Activated T-helper 1 cell treated with Interleukin-2 at 50 U/mL for 16 hours (primary cell): ENCODE measurements around the gene CLN6.
"Not testable (repeated sequence)": the region's sequence is repeated elsewhere in the genome, so short reads cannot be mapped to it uniquely, and the experiment has no call there.

ENCODE experiments used
- DNase-seq: peaks from one replicate; pipeline ENCODE4 v3.0.0-alpha.2; 2020; ENCODE audit warnings: low read depth

The CLN6 gene

DNA sequence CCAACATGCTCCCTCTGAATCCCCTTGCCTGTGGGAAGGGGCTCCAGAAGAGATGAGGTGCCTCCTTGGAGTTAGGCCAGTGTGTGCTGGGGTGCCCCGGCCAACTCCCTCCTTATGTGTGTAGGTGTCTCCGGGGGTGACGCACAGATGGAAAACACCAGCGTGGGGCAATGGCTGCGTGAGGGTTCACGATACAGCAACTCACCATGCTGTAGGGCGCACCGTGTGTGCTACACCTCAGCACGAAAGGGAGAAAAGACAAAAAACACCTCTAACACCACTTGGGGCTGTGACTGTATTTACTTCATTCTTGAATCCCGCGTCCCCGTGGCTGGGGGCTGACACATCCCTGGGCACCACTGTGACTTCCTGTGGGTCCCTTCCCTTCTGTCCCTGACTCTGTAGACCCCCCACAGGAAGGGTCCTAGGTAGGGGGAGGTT lies 22.8 kb downstream of the CLN6 start:
- DNase-seq: no peak

GRCh38 chr15:68205954-68206539 lies 23.5 kb downstream of the CLN6 start:
- no peak for DNase-seq

DNA sequence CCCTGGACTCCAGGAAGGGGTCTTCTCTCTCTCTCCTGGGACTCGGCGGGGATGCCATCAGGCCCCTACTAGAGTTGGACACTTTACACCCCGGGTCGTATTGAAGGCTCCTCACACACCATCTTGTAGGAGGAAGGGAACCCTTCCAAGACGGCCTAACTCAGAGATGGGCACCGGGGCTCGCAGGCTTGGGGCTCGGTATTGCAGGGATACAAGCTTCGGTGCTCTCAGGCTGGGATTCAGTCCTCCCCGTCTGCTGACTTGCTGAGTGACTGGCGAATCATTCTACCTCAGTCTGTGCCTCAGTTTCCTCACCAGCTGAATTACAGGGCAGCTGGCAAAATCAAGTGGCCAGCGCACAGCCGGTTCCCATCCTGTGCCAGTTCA lies 24.0 kb downstream of the CLN6 start:
- no peak for DNase-seq

- DNase-seq: no peak
Observed at GRCh38 chr15:68204776-68205557, 24.6 kb downstream of the CLN6 start, which contains the start of gene CALML4. Gene CALML4 (minus strand): TSS chr15:68205332. CDS start chr15:68205247, 85 bp downstream.

DNA sequence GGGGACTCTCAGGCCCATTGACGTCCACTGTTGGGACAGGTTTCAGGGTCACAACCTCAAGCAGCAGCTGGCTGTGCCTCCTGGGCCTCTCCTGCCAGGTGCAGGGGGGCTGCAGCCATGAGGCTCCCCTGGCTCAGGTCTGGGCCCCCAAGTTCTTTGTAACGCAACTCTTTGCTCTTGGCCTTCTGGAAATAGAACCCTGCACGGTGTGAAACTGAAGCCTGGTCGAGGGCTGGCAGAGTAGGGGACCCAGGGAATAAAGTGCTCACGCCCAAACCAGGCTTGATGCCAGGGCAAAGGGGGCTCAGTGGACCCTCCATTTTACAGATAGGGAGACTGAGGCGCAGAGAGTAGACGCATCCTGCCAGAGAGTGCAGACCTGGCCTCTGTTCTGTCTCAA lies 25.2 kb downstream of the CLN6 start:
- DNase-seq: no peak

DNA sequence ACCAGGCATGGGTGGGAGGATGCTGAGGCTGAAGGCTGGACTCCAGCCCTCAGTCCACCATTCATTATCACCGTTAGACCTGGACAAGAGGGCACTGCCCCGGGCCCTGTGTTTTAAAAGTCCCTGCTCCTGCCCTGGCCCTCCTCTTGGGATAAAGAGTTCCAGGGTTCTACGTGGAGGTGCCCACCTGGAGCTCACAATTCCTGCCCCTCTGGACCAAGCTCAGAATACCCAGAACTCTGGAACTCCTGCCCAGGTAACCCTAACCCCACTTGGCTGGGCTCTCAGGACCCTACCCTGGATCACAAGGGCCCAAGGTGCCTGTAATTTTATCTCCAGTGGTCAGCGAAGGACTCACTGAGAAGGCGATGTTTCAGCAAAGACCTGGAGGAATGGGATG lies 25.6 kb downstream of the CLN6 start:
- DNase-seq: no peak

DNA sequence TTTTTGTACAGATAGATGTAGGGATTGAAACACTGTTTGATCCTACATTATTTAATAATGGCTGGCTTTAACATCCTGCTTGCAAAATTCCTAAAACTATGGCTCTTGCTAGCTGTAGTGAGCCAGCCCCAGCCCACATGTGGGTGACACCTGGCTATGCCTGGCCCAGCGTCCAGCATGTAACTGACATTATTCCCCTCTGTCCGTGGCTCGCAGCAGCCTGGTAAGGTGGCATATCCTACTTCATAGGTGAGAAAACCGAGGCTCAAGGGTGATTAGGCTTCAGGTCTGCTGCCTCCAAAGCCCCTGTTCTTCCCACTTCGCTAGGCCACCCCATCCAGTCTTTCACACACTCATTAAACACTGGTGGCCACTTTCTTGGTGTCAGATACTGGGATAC lies 26.0 kb downstream of the CLN6 start:
- DNase-seq: no peak

- not testable (repeated sequence) for DNase-seq
Observed at GRCh38 chr15:68202994-68203393, 26.5 kb downstream of the CLN6 start.

- no peak for DNase-seq
Observed at GRCh38 chr15:68201879-68202261, 27.7 kb downstream of the CLN6 start.

- no peak for DNase-seq
Observed at GRCh38 chr15:68201153-68201878, 28.2 kb downstream of the CLN6 start.

DNA sequence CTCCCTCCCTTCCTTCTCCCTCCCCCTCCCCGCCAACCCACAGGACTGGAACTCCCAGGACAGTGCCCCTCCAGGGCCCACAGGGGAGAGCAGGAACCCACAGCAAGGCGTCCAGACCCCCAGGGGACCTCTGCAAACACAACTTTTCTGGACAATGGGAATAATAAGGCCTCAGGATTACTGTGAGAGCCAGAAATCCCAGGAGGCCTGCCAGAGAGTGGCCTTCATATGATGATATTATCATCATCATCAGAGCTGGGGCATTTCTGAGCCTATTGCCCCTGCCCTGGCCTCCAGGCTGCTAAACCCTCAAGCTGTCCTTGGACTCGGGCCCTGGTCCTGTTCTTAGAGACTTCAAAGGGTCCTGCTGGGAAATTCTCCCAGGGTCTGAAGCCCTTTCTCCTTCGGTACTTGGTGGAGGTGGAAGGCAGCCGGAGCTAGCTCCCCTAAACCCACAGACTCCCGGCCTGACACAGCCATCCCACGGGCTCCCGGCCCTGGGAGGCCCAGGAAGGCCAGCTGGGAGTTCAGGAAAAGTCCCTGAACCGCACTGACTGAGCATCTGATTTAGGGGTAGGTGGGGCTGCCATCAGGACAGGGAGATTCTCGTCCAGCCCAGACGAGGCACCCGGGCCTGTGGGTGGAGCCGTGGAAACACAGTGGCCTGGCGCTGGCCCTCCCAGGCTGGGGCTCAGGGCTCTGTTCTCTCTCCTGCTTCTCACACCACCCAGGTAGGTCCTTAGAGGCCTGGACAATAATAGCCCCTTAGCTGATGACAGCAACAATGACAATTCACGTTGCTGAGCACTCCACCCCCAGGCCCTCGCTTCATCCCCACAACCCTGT lies 29.3 kb downstream of the CLN6 start:
- no peak for DNase-seq

- DNase-seq: no peak
Observed at GRCh38 chr15:68199340-68199739, 30.2 kb downstream of the CLN6 start.

DNA sequence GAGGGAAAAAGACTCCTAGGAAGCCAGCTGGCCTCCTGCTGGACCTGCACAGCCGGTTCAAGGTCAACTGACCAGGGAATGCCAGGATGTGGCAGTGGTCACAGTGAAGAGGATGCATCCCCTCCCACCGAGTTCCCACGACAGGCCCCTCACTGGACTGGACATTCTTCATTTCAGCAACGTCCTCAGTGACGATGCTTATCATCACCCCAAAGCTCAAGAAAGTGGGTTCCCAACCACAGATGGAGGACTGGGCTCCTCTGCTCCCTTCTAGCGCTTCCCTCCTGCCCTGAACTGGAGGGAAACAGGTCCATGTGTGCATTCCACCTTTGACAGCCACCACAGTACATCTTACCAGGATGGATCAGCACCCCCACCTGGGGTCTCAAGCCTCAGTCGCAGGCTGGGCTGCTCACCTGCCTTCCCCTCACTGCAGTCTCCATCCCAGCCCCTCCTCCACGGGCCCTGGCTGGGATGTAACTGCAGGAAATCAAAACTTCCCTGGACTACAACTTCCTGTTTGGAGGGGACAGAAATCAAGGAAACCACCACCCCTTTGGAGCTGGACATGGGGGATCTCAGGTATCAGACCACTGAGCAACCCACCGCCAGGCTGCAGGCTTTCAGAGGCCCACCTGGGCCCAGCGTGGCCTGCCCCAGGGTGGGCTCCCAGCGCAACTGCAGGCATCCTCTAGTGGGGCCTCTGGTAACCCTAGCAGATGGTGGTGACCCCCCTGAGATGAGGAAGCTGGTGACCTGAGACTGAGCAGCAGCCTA lies 31.7 kb downstream of the CLN6 start:
- no peak for DNase-seq

- DNase-seq: no peak
Observed at GRCh38 chr15:68197170-68197492, 32.4 kb downstream of the CLN6 start.

DNA sequence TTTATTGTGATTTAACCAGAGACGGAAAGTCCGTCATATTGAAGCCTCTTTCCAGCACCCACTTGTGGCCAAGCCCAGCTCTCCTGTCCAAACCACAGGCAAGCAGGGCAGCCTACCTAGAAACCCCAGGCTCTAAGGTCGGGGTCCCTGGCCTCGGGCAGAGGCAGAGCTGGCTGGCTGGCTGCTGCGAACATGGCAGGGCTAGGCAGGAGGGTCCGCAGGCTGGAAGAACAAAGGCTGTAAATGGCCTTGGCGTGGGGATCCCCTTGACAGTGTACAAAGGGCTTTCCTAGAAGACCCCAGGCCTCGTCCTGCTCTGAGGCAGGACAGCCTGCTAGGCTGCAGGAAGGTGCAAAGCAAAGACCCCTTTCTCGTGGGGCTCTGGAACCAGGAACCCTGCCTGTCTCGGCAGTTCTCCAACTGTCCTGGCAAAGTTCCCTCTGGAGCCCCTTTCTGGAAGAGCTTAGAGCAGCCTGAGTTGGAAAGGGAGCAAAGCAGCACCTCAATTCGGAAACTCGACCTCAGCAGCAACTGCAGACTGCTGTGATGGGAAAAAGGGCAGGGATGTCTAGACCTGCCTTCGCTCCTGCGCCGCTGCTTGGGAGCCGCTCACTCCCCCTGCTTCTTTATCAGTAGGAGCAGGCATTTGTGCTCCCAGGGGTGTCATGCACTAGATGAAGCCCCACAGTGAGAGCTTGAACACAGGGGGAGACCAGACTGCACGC lies 32.9 kb downstream of the CLN6 start:
- no peak for DNase-seq

- no peak for DNase-seq
Observed at GRCh38 chr15:68195336-68196112, 34.0 kb downstream of the CLN6 start.

GRCh38 chr15:68192804-68193486 lies 36.6 kb downstream of the CLN6 start:
- DNase-seq: no peak

DNA sequence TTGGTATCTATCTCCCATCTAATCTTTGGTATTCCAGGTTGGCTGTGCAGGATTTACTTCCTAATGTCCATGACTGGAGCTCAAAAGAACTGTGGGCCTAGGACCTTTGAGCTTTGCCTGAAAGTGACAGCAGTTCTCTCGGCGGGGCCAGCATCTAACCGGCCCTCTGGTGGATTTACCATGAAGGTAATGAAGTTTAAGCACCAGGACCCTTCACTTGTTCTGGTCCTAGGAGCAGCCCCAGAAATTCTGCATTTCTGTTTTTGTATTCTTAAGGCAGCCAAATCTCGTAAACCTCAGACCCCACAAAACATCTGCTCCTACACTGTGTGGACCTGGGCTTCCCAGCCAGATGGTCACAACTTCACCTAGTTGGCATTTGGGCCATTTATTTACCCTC lies 37.4 kb downstream of the CLN6 start:
- no peak for DNase-seq

- no peak for DNase-seq
Observed at GRCh38 chr15:68191555-68191954, 38.0 kb downstream of the CLN6 start.
